Activated naive CD8-positive, alpha-beta T cell treated with anti-CD3 and anti-CD28 coated beads for 36 hours (primary cell): ENCODE results near the gene PYGM. TPM values are rescaled to one million over a fixed set of nuclear protein-coding genes. Genes with fewer than 3 reads are reported as not detected.

Experiments
- DNase-seq: peaks from one replicate; pipeline ENCODE4 v3.0.0; 2021
- H3K27ac Mint-ChIP-seq: one replicate; pipeline ENCODE4 v1.8.0; 2022; ENCODE audit warnings: mild to moderate bottlenecking, moderate library complexity, mixed read lengths
- H3K27me3 Mint-ChIP-seq: one replicate; pipeline ENCODE4 v1.8.0; 2022; ENCODE audit warnings: mild to moderate bottlenecking, mixed read lengths
- H3K36me3 Mint-ChIP-seq: one replicate; pipeline ENCODE4 v1.8.0; 2021; ENCODE audit warnings: mild to moderate bottlenecking, mixed read lengths
- H3K4me1 Mint-ChIP-seq: one replicate; pipeline ENCODE4 v1.8.0; 2021; ENCODE audit warnings: mixed read lengths
- H3K4me3 Mint-ChIP-seq: one replicate; pipeline ENCODE4 v1.8.0; 2022; ENCODE audit warnings: mild to moderate bottlenecking, moderate library complexity, mixed read lengths
- H3K9me3 Mint-ChIP-seq: one replicate; pipeline ENCODE4 v1.8.0; 2022; ENCODE audit warnings: mixed read lengths
- total RNA-seq, 2 experiments: library from RNA; stranded (reverse); gene quantifications; one replicate each; pipeline ENCODE4 v1.2.3, GENCODE V29; 2021

Gene PYGM
- total RNA-seq, 2 experiments from 2014 or later: 1.6 to 1.8 TPM

- peak; percentile 81 for DNase-seq
- Mint-ChIP-seq H3K9me3 (no peaks in the 10 kb centered on the region), H3K27ac (peak within 1 kb of the TSS; percentile 49), H3K4me1 (peaks cover 22% of the 10 kb centered on the region), H3K27me3 (peaks cover 7% of the 10 kb centered on the region), H3K36me3 (no peaks in the 10 kb centered on the region), H3K4me3 (peak within 1 kb of the TSS; percentile 83)
Measured at GRCh38 chr11:64743591-64744543, 15.9 kb downstream of the PYGM start, which contains the start of gene RASGRP2. TSS of gene RASGRP2 (minus strand) at chr11:64744142. CDS start at chr11:64742866, 1,276 bp downstream.

DNA sequence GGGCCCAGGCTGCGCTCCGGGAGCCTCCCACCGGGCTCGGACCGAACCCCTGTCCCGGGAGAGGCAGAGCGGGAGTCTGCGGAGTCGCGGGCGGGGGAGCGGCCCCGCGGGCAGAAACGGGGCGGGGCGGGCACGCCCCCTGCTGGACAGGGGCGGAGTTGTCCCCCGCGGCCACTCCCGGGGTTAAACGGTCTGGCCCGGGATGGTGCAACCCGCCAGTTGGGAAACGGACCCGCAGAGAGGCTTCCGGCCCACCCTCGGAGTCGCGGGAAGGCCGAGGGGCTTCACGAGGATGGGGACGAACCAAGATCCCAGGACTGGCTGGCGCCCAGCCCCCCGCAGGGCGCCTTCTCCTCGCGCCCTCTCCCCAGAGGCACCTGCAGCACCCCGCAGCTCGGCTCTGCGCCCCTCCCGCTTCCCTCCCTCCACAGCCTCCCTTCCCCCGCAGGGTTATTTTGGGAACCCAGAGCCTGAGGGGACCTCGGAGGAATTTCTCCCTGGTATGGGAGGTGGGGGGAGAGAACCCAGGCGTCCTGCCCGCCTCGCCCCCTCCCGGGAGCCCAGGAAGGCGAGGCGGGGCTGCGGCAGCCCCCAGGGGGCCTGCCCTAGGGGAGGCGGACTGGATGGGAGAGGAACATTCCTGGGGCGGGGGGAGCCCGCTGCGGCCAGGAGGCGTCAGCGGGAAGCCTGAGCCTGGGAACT, 16.7 kb downstream of the PYGM start:
- H3K27ac Mint-ChIP-seq: no peak overlapping the region
- H3K9me3 Mint-ChIP-seq: no peaks in the 10 kb centered on the region
- peak; percentile 83 for DNase-seq
- H3K36me3 Mint-ChIP-seq: no peaks in the 10 kb centered on the region
- peaks cover 7% of the 10 kb centered on the region for H3K27me3 Mint-ChIP-seq
- no peak overlapping the region for H3K4me3 Mint-ChIP-seq
- peaks cover 22% of the 10 kb centered on the region for H3K4me1 Mint-ChIP-seq

DNA sequence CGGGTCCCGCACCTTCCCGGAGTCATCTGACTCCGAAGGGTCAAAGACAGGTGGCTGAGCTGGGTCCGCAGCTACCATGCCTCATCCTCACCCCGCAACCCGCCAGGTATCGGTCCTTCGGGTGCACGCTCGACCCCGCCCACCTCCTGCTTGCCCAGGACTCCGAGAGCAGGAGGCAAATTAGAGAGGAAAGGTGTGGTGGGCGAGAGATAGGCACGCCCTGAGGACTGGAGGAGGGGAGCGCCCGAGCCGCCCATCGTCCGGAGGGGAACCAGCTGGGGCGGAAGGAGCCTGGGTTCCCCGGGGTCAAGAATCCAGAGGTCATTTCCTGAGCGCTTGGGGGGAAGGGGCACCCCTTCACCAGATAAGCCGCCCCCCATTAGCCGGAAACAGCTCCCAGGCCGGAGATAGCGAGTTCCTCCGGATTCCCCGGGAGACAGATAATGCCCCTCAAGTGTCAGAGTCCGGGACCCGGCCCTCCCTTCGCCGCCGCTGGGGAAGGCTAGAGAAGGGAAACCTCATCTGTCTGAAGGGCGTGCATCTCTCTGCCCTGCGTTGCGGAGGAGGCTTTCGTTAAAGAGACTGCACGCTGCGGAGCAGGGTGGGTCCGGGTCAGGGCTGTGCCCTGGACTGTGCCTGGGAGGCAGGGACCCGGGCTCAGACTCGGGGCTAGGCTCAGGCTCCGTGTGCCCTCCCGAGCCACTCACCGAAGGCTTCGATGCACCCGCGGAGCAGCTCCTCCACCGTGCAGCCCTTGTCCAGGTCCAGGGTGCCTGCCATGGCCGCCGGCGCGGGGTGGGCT, 17.5 kb downstream of the PYGM start:
- Mint-ChIP-seq H3K4me1 (peaks cover 22% of the 10 kb centered on the region), H3K27me3 (peaks cover 7% of the 10 kb centered on the region), H3K4me3 (peak overlapping the region; percentile 48), H3K27ac (no peak overlapping the region), H3K9me3 (no peaks in the 10 kb centered on the region), H3K36me3 (no peaks in the 10 kb centered on the region)
- no peak for DNase-seq

DNA sequence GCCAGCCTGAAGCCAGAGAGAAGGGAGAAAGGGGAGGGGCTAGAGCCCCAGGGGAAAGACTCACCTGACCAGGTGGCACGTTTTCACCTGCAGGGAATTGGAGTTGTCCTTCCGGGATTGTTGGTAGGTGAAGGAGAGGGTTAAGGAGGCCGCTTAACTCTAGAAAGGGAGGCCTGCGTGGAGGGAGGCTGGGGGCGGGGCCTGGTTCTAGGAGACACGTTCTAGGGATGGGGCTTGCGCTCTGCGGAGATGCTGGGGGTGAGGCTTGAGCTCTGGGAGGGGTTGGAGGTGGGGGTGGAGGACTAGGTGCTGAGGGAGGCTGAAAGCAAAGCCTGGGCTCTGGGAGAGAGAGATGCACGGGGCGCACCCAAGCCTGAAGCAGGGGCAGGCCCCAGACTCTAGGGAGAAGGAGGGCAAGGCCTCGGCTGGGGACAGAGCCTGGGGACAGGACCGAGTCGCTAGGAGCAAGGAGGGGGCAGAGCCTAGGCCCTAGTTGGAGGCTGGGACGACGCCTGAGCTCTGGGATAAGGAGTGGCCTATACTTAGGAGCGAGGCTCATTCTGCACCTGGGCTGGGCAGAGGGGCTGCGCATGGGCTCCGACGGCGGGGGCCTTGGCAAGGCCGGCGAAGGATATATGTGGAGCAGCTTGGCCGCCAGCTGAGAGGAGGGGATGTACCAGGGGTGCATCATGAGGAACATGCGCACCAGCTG, 18.2 kb downstream of the PYGM start:
- no peak for DNase-seq
- peaks cover 7% of the 10 kb centered on the region for H3K27me3 Mint-ChIP-seq
- H3K36me3 Mint-ChIP-seq: no peaks in the 10 kb centered on the region
- no peak overlapping the region for H3K27ac Mint-ChIP-seq
- no peaks in the 10 kb centered on the region for H3K9me3 Mint-ChIP-seq
- H3K4me3 Mint-ChIP-seq: peak overlapping the region; percentile 48
- peaks cover 22% of the 10 kb centered on the region for H3K4me1 Mint-ChIP-seq

GRCh38 chr11:64739871-64740270, 19.9 kb downstream of the PYGM start:
- H3K4me1 Mint-ChIP-seq: peaks cover 18% of the 10 kb centered on the region
- no peak overlapping the region for H3K4me3 Mint-ChIP-seq
- no peak for DNase-seq
- peaks cover 7% of the 10 kb centered on the region for H3K27me3 Mint-ChIP-seq
- no peaks in the 10 kb centered on the region for H3K36me3 Mint-ChIP-seq
- no peak overlapping the region for H3K27ac Mint-ChIP-seq
- H3K9me3 Mint-ChIP-seq: no peaks in the 10 kb centered on the region

DNA sequence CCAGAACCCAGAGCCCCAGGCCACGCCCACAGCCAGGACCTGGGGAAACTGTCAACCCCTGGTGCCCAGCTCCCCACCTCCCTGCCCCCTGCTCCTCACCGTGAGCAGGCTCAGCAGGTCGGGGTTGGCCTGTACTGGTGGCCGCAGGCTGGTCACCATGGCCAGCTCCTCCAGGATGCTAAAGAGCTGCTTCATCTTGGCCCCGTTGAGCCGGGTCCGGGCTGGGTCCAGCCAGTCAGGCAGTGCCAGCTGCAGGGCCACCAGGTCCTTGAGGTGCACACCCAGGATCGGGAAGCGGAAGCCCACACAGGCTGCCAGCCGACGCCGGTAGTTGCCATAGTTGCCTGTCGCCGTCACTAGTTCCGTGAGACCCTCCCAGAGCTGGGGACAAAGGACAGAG, 23.1 kb downstream of the PYGM start:
- DNase-seq: no peak
- H3K27ac Mint-ChIP-seq: no peak overlapping the region
- H3K9me3 Mint-ChIP-seq: no peaks in the 10 kb centered on the region
- no peaks in the 10 kb centered on the region for H3K27me3 Mint-ChIP-seq
- no peaks in the 10 kb centered on the region for H3K36me3 Mint-ChIP-seq
- peaks cover 13% of the 10 kb centered on the region for H3K4me1 Mint-ChIP-seq
- no peak overlapping the region for H3K4me3 Mint-ChIP-seq

GRCh38 chr11:64735725-64736259, 24.0 kb downstream of the PYGM start:
- no peaks in the 10 kb centered on the region for H3K36me3 Mint-ChIP-seq
- no peak for DNase-seq
- H3K27ac Mint-ChIP-seq: peak overlapping the region; percentile 12
- peaks cover 11% of the 10 kb centered on the region for H3K4me1 Mint-ChIP-seq
- no peaks in the 10 kb centered on the region for H3K27me3 Mint-ChIP-seq
- no peaks in the 10 kb centered on the region for H3K9me3 Mint-ChIP-seq
- no peak overlapping the region for H3K4me3 Mint-ChIP-seq

GRCh38 chr11:64734811-64735724, 24.7 kb downstream of the PYGM start:
- DNase-seq: no peak
- no peak overlapping the region for H3K27ac Mint-ChIP-seq
- peaks cover 11% of the 10 kb centered on the region for H3K4me1 Mint-ChIP-seq
- no peaks in the 10 kb centered on the region for H3K36me3 Mint-ChIP-seq
- H3K4me3 Mint-ChIP-seq: no peak overlapping the region
- no peaks in the 10 kb centered on the region for H3K27me3 Mint-ChIP-seq
- H3K9me3 Mint-ChIP-seq: no peaks in the 10 kb centered on the region

DNA sequence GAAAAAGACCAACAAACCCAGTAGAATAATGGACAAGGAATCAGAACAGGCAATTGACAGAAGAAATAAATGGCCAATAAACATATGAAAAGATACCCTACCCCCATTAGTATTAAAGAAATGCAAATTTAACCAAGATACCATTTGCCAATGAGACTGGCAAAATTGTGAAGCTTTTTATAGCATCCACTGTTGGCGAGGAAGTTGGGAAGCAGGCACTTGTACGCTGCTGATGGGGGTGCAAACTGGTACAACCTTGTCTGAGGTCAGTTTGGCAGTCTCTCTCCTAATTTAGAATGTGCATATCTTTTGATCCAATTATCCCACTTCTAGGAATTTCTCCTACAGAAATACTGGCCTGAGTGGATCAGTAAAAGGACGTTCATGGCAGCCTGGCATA, 28.2 kb downstream of the PYGM start:
- Mint-ChIP-seq H3K27me3 (no peaks in the 10 kb centered on the region), H3K36me3 (no peaks in the 10 kb centered on the region)

DNA sequence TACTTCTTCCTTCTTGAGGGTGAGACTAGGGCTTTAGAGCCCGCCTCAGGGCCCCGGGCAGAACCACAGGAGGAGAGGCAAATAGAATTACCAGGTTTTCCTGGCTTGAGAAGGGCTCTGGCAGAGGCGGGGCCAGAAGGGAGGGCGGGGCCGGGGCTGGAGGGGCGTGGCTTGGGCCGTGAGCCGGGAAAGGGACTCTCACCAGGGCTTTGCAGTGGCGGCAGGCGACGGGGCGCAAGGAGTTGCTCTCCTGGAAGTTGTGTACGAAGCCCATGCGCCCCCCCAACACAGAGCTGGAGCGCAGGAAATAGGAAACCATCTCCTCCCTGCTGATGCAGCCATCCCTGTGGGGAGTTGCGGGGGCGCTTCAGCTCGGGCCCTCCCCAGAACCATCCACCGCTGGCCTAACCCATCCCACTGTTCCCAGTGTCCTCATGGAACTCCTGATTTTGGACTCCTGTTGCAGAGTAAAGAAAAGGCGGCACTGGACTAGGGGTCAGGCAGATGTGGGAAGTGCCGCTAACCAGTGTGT, 29.9 kb downstream of the PYGM start:
- peaks cover 14% of the 10 kb centered on the region for H3K4me1 Mint-ChIP-seq
- H3K27ac Mint-ChIP-seq: no peak overlapping the region
- no peaks in the 10 kb centered on the region for H3K9me3 Mint-ChIP-seq
- DNase-seq: no peak
- no peak overlapping the region for H3K4me3 Mint-ChIP-seq
- H3K27me3 Mint-ChIP-seq: no peaks in the 10 kb centered on the region
- H3K36me3 Mint-ChIP-seq: no peaks in the 10 kb centered on the region

More for the DNA sequence above, 28.2 kb downstream of the PYGM start:
- H3K4me1 Mint-ChIP-seq: peaks cover 10% of the 10 kb centered on the region
- H3K4me3 Mint-ChIP-seq: no peak overlapping the region
- no peaks in the 10 kb centered on the region for H3K9me3 Mint-ChIP-seq
- no peak for DNase-seq
- no peak overlapping the region for H3K27ac Mint-ChIP-seq

- H3K27me3 Mint-ChIP-seq: no peaks in the 10 kb centered on the region
- DNase-seq: no peak
- H3K4me1 Mint-ChIP-seq: peaks cover 19% of the 10 kb centered on the region
- no peaks in the 10 kb centered on the region for H3K36me3 Mint-ChIP-seq
- H3K4me3 Mint-ChIP-seq: no peak overlapping the region
- no peaks in the 10 kb centered on the region for H3K9me3 Mint-ChIP-seq
- H3K27ac Mint-ChIP-seq: no peak overlapping the region
Measured at GRCh38 chr11:64728757-64729365, 30.9 kb downstream of the PYGM start.

DNA sequence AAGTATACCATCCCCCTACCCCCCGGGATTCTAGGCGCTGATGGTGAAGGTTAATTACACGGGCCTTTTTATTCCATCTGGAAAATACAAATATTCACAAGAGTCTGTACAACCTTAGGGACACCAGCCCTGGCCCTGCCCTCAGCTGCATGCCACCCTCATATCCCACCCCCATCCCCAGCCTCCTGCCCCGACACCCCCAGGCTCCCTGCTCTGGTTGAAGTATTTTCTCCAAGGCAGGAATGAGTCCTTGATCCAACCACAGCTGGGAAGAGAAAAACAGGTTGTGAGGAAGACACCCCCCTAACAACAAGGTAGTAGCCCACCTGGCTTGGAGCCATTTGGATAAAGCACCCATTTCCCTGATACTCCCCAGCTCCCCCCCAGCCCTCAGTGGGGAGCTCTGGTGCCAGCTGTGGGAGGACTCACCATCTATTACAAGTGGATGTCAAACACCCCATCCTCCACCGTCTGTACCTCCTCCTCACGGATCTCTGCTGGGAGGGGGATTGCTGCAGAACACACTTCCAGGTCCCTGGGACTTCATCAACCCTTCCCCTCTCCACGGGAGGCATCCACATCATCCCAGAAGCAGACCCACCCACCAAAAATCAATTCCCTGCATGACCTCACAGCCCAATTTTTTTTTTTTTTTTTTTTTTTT, 32.8 kb downstream of the PYGM start:
- Mint-ChIP-seq H3K4me1 (peaks cover 13% of the 10 kb centered on the region), H3K27ac (no peak overlapping the region), H3K27me3 (peaks cover 6% of the 10 kb centered on the region), H3K9me3 (no peaks in the 10 kb centered on the region), H3K36me3 (no peaks in the 10 kb centered on the region), H3K4me3 (no peak overlapping the region)
- no peak for DNase-seq
